Measurements from ENCODE around the gene NR2C1.

GRCh38 chr12:95070378-95070777 lies 3.0 kb downstream of the NR2C1 start:
- TF ChIP-seq CTCF (conservative IDR thresholded peaks at IDR 0.05; ENCODE audit: low read length) (no peak), EZH2phosphoT487 (IDR thresholded peaks at IDR 0.05; ENCODE audit: borderline replicate concordance, low read depth, low read length) (no peak)
